Left colon (tissue), 2 donors: ENCODE results near the gene ZNF625. TPM values are rescaled to one million over a fixed set of nuclear protein-coding genes. Genes with fewer than 3 reads are reported as not detected.
A peak's percentile ranks its signal among the peaks of the same experiment; 100 is the strongest.

ENCODE experiments used
- ATAC-seq: fragments of 200-7000 bp; cut with Tn5 transposase; one replicate; pipeline ENCODE4 v1.9.1; 2020; ENCODE audit warnings: mild to moderate bottlenecking, moderate library complexity
- DNase-seq, 2 donors: peaks; one replicate each; pipeline ENCODE4 v3.0.0-alpha.2; 2020
- intact Hi-C, 2 donors: fragments of 100-400 bp; cut with DNase I in 1 of 2; cut with micrococcal nuclease in 1 of 2; formaldehyde crosslinking; loops; one replicate each; pipeline versions ENCODE4 v1.11.2 to v1.14.0; 2022; cut with DNase I, micrococcal nuclease
- long read RNA-seq: library from polyadenylated mRNA; unstranded; transcript quantifications from one replicate; pipeline ENCODE4 v2.0.0, GENCODE V29; 2021
- total RNA-seq, 2 donors: library from RNA; stranded (reverse); fragmentation: NEBNext Ultra II Directional; extraction: Animal tissue kit (Norgen Biotek cat#: 25700); gene quantifications; one replicate each; pipeline ENCODE4 v1.2.1, GENCODE V29; 2021
- donor health status: DM: no; HTN: no; CAD: no.
- donor health status: DM: yes; HTN: yes; CAD: no.

Gene ZNF625
- 1 to 10 TPM; 2.8 to 3.0 TPM for total RNA-seq
- long read RNA-seq: 0 reads

- peak; percentile 97 for ATAC-seq
These were observed at the start of gene ZNF625 for GRCh38 chr19:12156223-12157058. Gene ZNF625, minus strand, starts transcription at chr19:12156734. Its CDS starts 176 bp downstream, at chr19:12156558.

GRCh38 chr19:12205296-12205695 is 48.8 kb upstream of the ZNF625 start:
- intact Hi-C loops: no loop called here
- DNase-seq: no peak
- ATAC-seq: no peak

More at GRCh38 chr19:12156223-12157058, at the start of gene ZNF625:
- peak; percentile 82 to 89 for DNase-seq
- intact Hi-C loops: no loop called here

GRCh38 chr19:12202250-12202649 is 45.7 kb upstream of the ZNF625 start:
- ATAC-seq: peak; percentile 97
- DNase-seq: peak; percentile 28 to 71
- intact Hi-C loops: no loop called here

GRCh38 chr19:12199757-12200419 is 43.4 kb upstream of the ZNF625 start:
- no peak for DNase-seq
- ATAC-seq: no peak
- intact Hi-C loops: no loop called here

GRCh38 chr19:12198136-12198535 is 41.6 kb upstream of the ZNF625 start:
- no peak for ATAC-seq
- DNase-seq: no peak
- intact Hi-C loops: no loop called here

GRCh38 chr19:12194827-12195731 is 38.5 kb upstream of the ZNF625 start:
- DNase-seq (peak; percentile 87 to 88), ATAC-seq (peak; percentile 98)
- intact Hi-C loops: no loop called here

GRCh38 chr19:12187625-12188024 is 31.1 kb upstream of the ZNF625 start:
- DNase-seq (no peak), ATAC-seq (no peak)

GRCh38 chr19:12180377-12180776 is 23.8 kb upstream of the ZNF625 start:
- DNase-seq (no peak), ATAC-seq (no peak)
- intact Hi-C loops: no loop called here

More at GRCh38 chr19:12187625-12188024, 31.1 kb upstream of the ZNF625 start:
- intact Hi-C loops: no loop called here

GRCh38 chr19:12166626-12167025 is 10.1 kb upstream of the ZNF625 start:
- intact Hi-C loops: no loop called here
- no peak for ATAC-seq

GRCh38 chr19:12163826-12164225 is 7.3 kb upstream of the ZNF625 start:
- intact Hi-C loops: no loop called here
- DNase-seq (no peak), ATAC-seq (no peak)

More at GRCh38 chr19:12166626-12167025, 10.1 kb upstream of the ZNF625 start:
- DNase-seq: no peak

GRCh38 chr19:12162882-12163806 is 6.6 kb upstream of the ZNF625 start, which contains the start of gene ZNF136:
Gene ZNF136, plus strand, starts transcription at chr19:12163096. Its CDS starts 108 bp downstream, at chr19:12163204.
- peak; percentile 98 for ATAC-seq
- intact Hi-C loops: no loop called here

GRCh38 chr19:12162513-12162881 is 6.0 kb upstream of the ZNF625 start:
- intact Hi-C loops: no loop called here
- DNase-seq: no peak
- no peak for ATAC-seq

More at GRCh38 chr19:12162882-12163806, 6.6 kb upstream of the ZNF625 start, which contains the start of gene ZNF136:
- peak; percentile 96 to 97 for DNase-seq

GRCh38 chr19:12159773-12160414 is 3.4 kb upstream of the ZNF625 start:
- intact Hi-C loops: no loop called here
- ATAC-seq: no peak
- no peak for DNase-seq

GRCh38 chr19:12155324-12155860 is 1.1 kb downstream of the ZNF625 start:
- ATAC-seq (no peak), DNase-seq (no peak)
- intact Hi-C loops: no loop called here

GRCh38 chr19:12145348-12145747 is 11.2 kb downstream of the ZNF625 start:
- intact Hi-C loops: loop anchor here in 1 of 2 donors (10.0 kb wide), 1 partner anchor 91 kb away; the partner anchor contains the start of gene ZNF878
- DNase-seq: no peak
- ATAC-seq: no peak

GRCh38 chr19:12141405-12141736 is 15.2 kb downstream of the ZNF625 start:
- ATAC-seq (no peak), DNase-seq (no peak)
- intact Hi-C loops: loop anchor here (5.0 to 10.0 kb wide), 3 partner anchors 84 to 259 kb away; partner anchors contain the start of gene ZNF878 (in 1 of the 2)
